ENCODE data around the gene MEIOSIN. TPM values are rescaled to one million over a fixed set of nuclear protein-coding genes. Genes with fewer than 3 reads are reported as not detected.
A peak's percentile ranks its signal among the peaks of the same experiment; 100 is the strongest.
"Not testable (repeated sequence)": the region's sequence is repeated elsewhere in the genome, so short reads cannot be mapped to it uniquely, and the experiment has no call there.

The MEIOSIN gene
- polyA plus RNA-seq, 3 donors, result not detected

- peak; percentile 86 for DNase-seq
Observed at GRCh38 chr19:45798995-45799517, 65.8 kb downstream of the MEIOSIN start.

- DNase-seq, result not testable (repeated sequence)
Observed at GRCh38 chr19:45799541-45799940, 66.3 kb downstream of the MEIOSIN start.

- DNase-seq, result no peak
Observed at GRCh38 chr19:45800070-45800553, 66.9 kb downstream of the MEIOSIN start.

GRCh38 chr19:45801603-45802175 is 68.5 kb downstream of the MEIOSIN start:
- DNase-seq, result no peak

GRCh38 chr19:45804140-45804958 is 71.1 kb downstream of the MEIOSIN start:
- no peak for DNase-seq

- no peak for DNase-seq
Observed at GRCh38 chr19:45804959-45805230, 71.7 kb downstream of the MEIOSIN start.

GRCh38 chr19:45805719-45806118 is 72.5 kb downstream of the MEIOSIN start:
- DNase-seq, result no peak

- DNase-seq, result no peak
Observed at GRCh38 chr19:45809643-45810159, 76.5 kb downstream of the MEIOSIN start.

GRCh38 chr19:45812297-45812696 is 79.1 kb downstream of the MEIOSIN start:
- DNase-seq, result no peak

Other genes with a start within 250 kb of the MEIOSIN start
- gene RTN2, start 236.4 kb upstream of the MEIOSIN start, polyA plus RNA-seq (ENCODE audit: insufficient read length in 3 of 3), result 1 to 10 TPM; 5.0 to 8.3 (median 8.2) TPM
- under 1 TPM; 0.13 to 0.68 (median 0.56) TPM for gene PPM1N, start 235.0 kb upstream of the MEIOSIN start, polyA plus RNA-seq (ENCODE audit: insufficient read length in 3 of 3)
- 10 to 100 TPM; 44.9 to 48.7 (median 47.1) TPM for gene VASP, start 226.0 kb upstream of the MEIOSIN start, polyA plus RNA-seq (ENCODE audit: insufficient read length in 3 of 3)
- gene OPA3, start 148.6 kb upstream of the MEIOSIN start, polyA plus RNA-seq (ENCODE audit: insufficient read length in 3 of 3), result 10 to 100 TPM in 2 of 3 donors, 1 to 10 TPM in 1; 9.9 to 12.6 (median 12.4) TPM
- gene GPR4, start 131.2 kb upstream of the MEIOSIN start, polyA plus RNA-seq (ENCODE audit: insufficient read length in 3 of 3), result 1 to 10 TPM; 3.7 to 5.6 (median 3.8) TPM
- 10 to 100 TPM; 19.8 to 25.9 (median 24.9) TPM for gene EML2, start 94.0 kb upstream of the MEIOSIN start, polyA plus RNA-seq (ENCODE audit: insufficient read length in 3 of 3)
- under 1 TPM; 0.48 to 0.81 (median 0.52) TPM for gene GIPR, start 65.2 kb upstream of the MEIOSIN start, polyA plus RNA-seq (ENCODE audit: insufficient read length in 3 of 3)
- gene SNRPD2, start 41.5 kb upstream of the MEIOSIN start, polyA plus RNA-seq (ENCODE audit: insufficient read length in 3 of 3), result 100 to 1,000 TPM; 296 to 376 (median 352) TPM
- gene QPCTL, start 40.8 kb upstream of the MEIOSIN start, polyA plus RNA-seq (ENCODE audit: insufficient read length in 3 of 3), result 10 to 100 TPM in 2 of 3 donors, 1 to 10 TPM in 1; 9.4 to 10.7 (median 10.1) TPM
- 10 to 100 TPM; 17.1 to 24.0 (median 18.6) TPM for gene FBXO46, start 2.5 kb upstream of the MEIOSIN start, polyA plus RNA-seq (ENCODE audit: insufficient read length in 3 of 3)
- 10 to 100 TPM; 22.7 to 33.5 (median 31.4) TPM for gene SIX5, start 35.8 kb downstream of the MEIOSIN start, polyA plus RNA-seq (ENCODE audit: insufficient read length in 3 of 3)
- gene DMPK, start 49.1 kb downstream of the MEIOSIN start, polyA plus RNA-seq (ENCODE audit: insufficient read length in 3 of 3), result 10 to 100 TPM; 48.6 to 70.8 (median 64.3) TPM
- gene DMWD, start 59.4 kb downstream of the MEIOSIN start, polyA plus RNA-seq (ENCODE audit: insufficient read length in 3 of 3), result 10 to 100 TPM; 36.1 to 47.1 (median 41.3) TPM
- gene RSPH6A, start 81.9 kb downstream of the MEIOSIN start, polyA plus RNA-seq (ENCODE audit: insufficient read length in 3 of 3), result not detected
- 10 to 100 TPM; 60.4 to 72.1 (median 66.5) TPM for gene SYMPK, start 129.7 kb downstream of the MEIOSIN start, polyA plus RNA-seq (ENCODE audit: insufficient read length in 3 of 3)
- under 1 TPM; 0.15 to 0.26 (median 0.21) TPM for gene FOXA3, start 130.9 kb downstream of the MEIOSIN start, polyA plus RNA-seq (ENCODE audit: insufficient read length in 3 of 3)
- 10 to 100 TPM; 20.3 to 32.8 (median 27.2) TPM for gene IRF2BP1, start 152.7 kb downstream of the MEIOSIN start, polyA plus RNA-seq (ENCODE audit: insufficient read length in 3 of 3)
- 1 to 10 TPM; 4.9 to 6.5 (median 5.7) TPM for gene MYPOP, start 169.2 kb downstream of the MEIOSIN start, polyA plus RNA-seq (ENCODE audit: insufficient read length in 3 of 3)
- not detected for gene NANOS2, start 181.3 kb downstream of the MEIOSIN start, polyA plus RNA-seq (ENCODE audit: insufficient read length in 3 of 3)
- gene NOVA2, start 240.4 kb downstream of the MEIOSIN start, polyA plus RNA-seq (ENCODE audit: insufficient read length in 3 of 3), result 1 to 10 TPM; 3.6 to 5.3 (median 4.4) TPM